Testis (tissue), 2 donors: ENCODE measurements around the gene FGGY.

Experiments
- CTCF ChIP-seq, 3 experiments: fragments of 450-650 bp in 2 of 3; fragments of 200-600 bp in 1 of 3; sonication (generic) in 1 of 3; IDR thresholded peaks; one replicate each; pipeline ENCODE4 v1.5.1; 2016 to 2019; ENCODE audit warnings: antibody characterized with exemption in 3 of 3, mild to moderate bottlenecking in 2 of 3, moderate library complexity in 1 of 3
- POLR2A ChIP-seq: fragments of 450-650 bp; IDR thresholded peaks from one replicate; pipeline ENCODE4 v1.6.1; 2017; ENCODE audit warnings: antibody characterized with exemption, mild to moderate bottlenecking, moderate library complexity

GRCh38 chr1:59354709-59355337 lies 57.9 kb downstream of the FGGY start:
- TF ChIP-seq CTCF (IDR thresholded peaks at IDR 0.05) (no peak), POLR2A (no peak)
